ENCODE measurements around the gene FAM237A. TPM values are rescaled to one million over a fixed set of nuclear protein-coding genes. Genes with fewer than 3 reads are reported as not detected.

The FAM237A gene
- total RNA-seq, 4 donors from 2014 or later: not detected

DNA sequence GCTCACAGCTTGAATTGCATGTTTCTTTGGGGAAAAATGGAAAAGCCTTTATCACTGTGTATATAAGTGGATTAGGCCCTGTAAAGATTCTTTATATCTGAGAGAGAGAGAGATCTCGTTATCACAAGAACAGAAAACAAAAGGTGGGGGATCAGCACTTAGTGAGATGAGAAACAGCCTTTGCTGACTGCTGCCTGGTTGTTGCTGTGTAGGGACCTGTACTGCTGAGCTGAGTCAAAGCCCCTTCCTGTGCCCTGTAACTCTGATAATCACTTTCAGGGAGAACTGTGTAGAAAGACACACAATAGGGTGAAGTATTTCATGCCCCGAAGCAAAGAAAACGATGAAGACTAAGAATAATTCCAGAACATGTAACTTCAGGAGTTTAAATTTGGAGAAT, 30.6 kb upstream of the FAM237A start:
- H3K27ac ChIP-seq: no peak overlapping the region
- intact Hi-C loops (cut with DNase I): no loop called here
- H3K4me3 ChIP-seq: no peak overlapping the region
- WGBS, 2 donors: 19 to 21% methylated on average over 3 of the region's 3 CpGs
- peaks cover 0 to 6% (median 0%) of the 10 kb centered on the region in 3 donors for H3K4me1 ChIP-seq
- H3K27me3 ChIP-seq: no peaks in the 10 kb centered on the region
- no peaks in the 10 kb centered on the region for H3K36me3 ChIP-seq
- TF ChIP-seq, protein P1, sequence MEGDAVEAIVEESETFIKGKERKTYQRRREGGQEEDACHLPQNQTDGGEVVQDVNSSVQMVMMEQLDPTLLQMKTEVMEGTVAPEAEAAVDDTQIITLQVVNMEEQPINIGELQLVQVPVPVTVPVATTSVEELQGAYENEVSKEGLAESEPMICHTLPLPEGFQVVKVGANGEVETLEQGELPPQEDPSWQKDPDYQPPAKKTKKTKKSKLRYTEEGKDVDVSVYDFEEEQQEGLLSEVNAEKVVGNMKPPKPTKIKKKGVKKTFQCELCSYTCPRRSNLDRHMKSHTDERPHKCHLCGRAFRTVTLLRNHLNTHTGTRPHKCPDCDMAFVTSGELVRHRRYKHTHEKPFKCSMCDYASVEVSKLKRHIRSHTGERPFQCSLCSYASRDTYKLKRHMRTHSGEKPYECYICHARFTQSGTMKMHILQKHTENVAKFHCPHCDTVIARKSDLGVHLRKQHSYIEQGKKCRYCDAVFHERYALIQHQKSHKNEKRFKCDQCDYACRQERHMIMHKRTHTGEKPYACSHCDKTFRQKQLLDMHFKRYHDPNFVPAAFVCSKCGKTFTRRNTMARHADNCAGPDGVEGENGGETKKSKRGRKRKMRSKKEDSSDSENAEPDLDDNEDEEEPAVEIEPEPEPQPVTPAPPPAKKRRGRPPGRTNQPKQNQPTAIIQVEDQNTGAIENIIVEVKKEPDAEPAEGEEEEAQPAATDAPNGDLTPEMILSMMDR (IDR thresholded peaks at IDR 0.05): no peak
- no peak for TF ChIP-seq POLR2A (IDR thresholded peaks at IDR 0.05)
- no peak for DNase-seq
- no peaks in the 10 kb centered on the region for H3K9me3 ChIP-seq

DNA sequence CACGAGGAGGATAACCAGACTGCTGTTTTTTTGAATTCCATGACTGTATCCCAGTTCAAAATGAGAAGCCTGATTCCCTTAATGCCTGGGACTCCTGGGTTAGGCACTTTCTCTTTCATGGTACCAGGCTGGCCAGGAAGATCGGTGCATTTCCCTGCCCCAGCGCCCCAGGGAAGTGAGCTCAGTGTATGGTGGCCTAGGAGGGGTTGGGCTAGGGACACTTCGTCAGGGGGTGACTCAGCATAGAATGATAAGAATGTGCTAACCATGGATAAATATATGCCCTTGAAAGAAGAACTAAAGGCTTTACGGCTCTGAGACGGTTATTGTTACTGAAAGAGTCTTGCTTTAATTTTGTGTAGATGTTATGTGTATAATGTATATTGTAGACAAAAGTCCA, 27.5 kb upstream of the FAM237A start:
- Histone ChIP-seq H3K4me1 (peaks cover 0 to 6% (median 0%) of the 10 kb centered on the region in 3 donors), H3K4me3 (no peak overlapping the region), H3K9me3 (no peaks in the 10 kb centered on the region), H3K27me3 (no peaks in the 10 kb centered on the region), H3K27ac (no peak overlapping the region), H3K36me3 (no peaks in the 10 kb centered on the region)
- intact Hi-C loops (cut with DNase I): no loop called here
- 62 to 75% methylated on average over 4 to 6 of the region's 6 CpGs for WGBS, 2 donors
- no peak for DNase-seq
- TF ChIP-seq POLR2A (IDR thresholded peaks at IDR 0.05): no peak
- TF ChIP-seq, protein P1 (IDR thresholded peaks at IDR 0.05): no peak

DNA sequence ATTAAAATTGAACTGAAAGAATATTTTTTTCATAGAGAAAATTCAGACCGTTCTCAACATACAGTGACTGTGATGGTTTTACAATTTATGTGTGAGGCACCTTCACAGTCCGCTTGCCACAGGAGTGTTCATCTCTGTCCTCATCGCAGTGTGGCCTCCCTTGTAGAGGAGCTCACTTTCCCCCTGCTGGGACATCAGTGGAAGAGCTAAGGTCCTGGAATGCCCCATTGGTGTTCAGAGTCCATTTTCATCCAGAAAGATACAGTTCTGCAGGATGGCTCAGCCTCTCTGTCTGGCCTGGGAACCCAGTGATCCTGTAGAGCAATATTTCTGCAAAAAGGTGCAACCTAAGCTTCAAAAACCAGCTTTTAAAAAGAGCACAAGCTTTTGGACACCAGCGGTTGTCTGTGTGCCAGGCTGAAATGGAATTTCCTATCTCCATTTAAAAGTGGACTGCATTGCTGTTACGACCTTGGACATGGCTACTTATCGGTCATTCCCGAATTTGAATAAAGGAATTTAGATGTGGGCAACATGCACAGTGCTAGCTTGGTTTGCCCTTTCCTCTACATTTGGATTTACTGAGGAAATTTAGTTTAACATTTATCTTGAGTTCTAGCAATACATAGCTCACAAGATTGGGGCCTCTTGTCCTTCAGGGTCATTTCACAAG, 26.7 kb upstream of the FAM237A start:
- no peaks in the 10 kb centered on the region for H3K27me3 ChIP-seq
- H3K4me3 ChIP-seq: no peak overlapping the region
- DNase-seq: no peak
- WGBS, 2 donors: 85 to 86% methylated on average over 7 of the region's 7 CpGs
- intact Hi-C loops (cut with DNase I): no loop called here
- H3K9me3 ChIP-seq: no peaks in the 10 kb centered on the region
- TF ChIP-seq, protein P1 (IDR thresholded peaks at IDR 0.05): no peak
- no peak for TF ChIP-seq POLR2A (IDR thresholded peaks at IDR 0.05)
- H3K4me1 ChIP-seq: peaks cover 0 to 6% (median 0%) of the 10 kb centered on the region in 3 donors
- no peak overlapping the region for H3K27ac ChIP-seq
- no peaks in the 10 kb centered on the region for H3K36me3 ChIP-seq

DNA sequence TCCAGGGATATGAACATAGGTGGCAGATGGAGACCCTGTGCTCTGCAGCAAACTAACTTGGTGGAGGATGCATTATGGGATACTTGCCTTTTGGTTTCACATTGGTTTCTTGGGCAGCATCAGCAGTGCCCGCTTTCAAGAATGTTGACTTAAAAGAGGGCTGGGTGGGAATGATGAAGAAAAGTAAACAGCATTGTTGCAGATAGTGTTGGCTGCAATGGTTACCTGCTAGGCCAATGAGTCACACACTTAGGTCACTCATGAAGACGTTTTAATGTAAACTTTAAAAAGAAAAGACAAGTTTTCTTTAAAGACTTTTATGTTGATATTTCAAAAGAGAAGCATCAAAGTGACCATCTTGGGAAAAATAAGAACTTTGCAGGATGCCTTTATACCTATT, 26.1 kb upstream of the FAM237A start:
- Histone ChIP-seq H3K9me3 (no peaks in the 10 kb centered on the region), H3K36me3 (no peaks in the 10 kb centered on the region), H3K4me3 (no peak overlapping the region), H3K4me1 (peaks cover 0 to 6% (median 0%) of the 10 kb centered on the region in 3 donors), H3K27ac (no peak overlapping the region), H3K27me3 (no peaks in the 10 kb centered on the region)
- 23 to 41% methylated on average over 2 of the region's 2 CpGs for WGBS, 2 donors
- DNase-seq: no peak
- TF ChIP-seq, protein P1 (IDR thresholded peaks at IDR 0.05): no peak
- TF ChIP-seq POLR2A (IDR thresholded peaks at IDR 0.05): no peak
- intact Hi-C loops (cut with DNase I): no loop called here

DNA sequence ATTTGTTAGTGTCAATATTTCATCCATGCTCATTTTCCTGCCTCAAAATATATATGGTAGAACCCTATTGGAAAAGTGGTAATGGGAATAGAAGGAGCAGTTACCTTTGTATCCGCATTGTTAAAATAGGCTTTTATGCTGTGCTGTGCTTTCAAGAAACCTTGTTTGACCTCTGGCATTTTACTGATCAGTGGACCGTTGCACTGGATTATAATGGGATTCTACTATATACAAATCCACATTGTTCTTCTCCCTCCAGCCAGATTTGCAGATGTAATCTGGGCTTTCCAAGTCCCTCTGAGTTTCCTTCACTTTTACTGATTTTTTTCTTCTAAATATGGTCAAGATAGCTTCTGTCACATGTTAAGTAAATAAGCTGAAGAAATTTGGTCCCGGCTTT, 23.3 kb upstream of the FAM237A start:
- intact Hi-C loops (cut with DNase I): no loop called here
- H3K36me3 ChIP-seq: no peaks in the 10 kb centered on the region
- no peak overlapping the region for H3K27ac ChIP-seq
- no peak for TF ChIP-seq POLR2A (IDR thresholded peaks at IDR 0.05)
- TF ChIP-seq, protein P1 (IDR thresholded peaks at IDR 0.05): no peak
- no peak overlapping the region for H3K4me3 ChIP-seq
- no peaks in the 10 kb centered on the region for H3K9me3 ChIP-seq
- no peak for DNase-seq
- WGBS, 2 donors: 63 to 75% methylated on average over 3 of the region's 3 CpGs
- no peaks in the 10 kb centered on the region for H3K4me1 ChIP-seq
- H3K27me3 ChIP-seq: no peaks in the 10 kb centered on the region

All from esophagus squamous epithelium (tissue), 5 donors.